ENCODE measurements around the gene SLC9A9. TPM values are rescaled to one million over a fixed set of nuclear protein-coding genes. Genes with fewer than 3 reads are reported as not detected.

The SLC9A9 gene
- total RNA-seq, 3 donors from 2014 or later (not counting 1 experiment from before 2014, with no cell fraction given), result 24.0 to 29.1 (median 27.2) TPM

DNA sequence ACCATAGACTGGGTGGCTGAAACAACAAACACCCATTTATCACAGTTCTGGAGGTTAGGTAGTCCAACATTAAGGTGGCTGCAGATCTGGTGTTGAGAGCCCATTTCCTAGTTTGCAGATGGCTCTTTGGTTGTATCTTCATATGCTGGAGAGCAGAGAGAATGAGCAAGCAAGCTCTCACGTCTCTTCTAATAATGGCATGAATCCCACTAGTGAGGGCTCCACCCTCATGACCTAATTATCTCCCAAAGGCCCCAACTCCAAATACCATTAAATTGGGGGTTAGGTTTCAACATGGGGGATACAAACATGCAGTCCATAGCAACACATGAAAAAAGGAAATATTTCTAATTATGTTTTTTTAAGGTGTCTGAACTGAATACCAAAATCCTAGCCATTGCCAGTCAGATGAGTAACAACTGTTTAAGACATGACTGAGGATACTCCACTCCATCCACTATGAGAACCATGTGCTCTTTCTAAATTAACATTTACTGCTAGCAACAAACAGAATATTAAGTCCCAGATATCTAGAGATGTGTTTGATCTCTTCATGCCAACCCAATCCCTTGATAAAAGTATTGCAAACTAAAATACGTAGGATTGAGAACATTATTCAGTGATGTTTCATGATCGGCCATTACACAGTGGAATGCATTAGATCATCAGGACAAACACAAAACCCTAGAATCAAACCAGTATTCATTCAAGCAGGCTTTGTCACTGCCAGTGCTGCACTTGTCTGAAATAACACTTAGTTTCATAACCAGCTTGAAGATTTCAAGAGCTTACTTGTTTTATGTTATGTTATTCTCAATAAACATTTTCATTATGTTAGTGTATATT lies 340.3 kb downstream of the SLC9A9 start:
- Mint-ChIP-seq H3K27ac (no peak overlapping the region), H3K36me3 (no peaks in the 10 kb centered on the region), H3K4me3 (no peak overlapping the region), H3K9me3 (no peaks in the 10 kb centered on the region), H3K4me1 (peaks cover 0 to 10% of the 10 kb centered on the region in 2 donors), H3K27me3 (ENCODE audit: low read depth in 2 of 2) (no peaks in the 10 kb centered on the region)
- Histone ChIP-seq H3K27me3 (ENCODE audit: control insufficient read depth, insufficient read depth, low read length) (no peaks in the 10 kb centered on the region), H3K4me3 (ENCODE audit: low read length) (no peak overlapping the region), H3K36me3 (ENCODE audit: control insufficient read depth, insufficient read depth, low read length) (no peaks in the 10 kb centered on the region), H3K4me1 (ENCODE audit: control insufficient read depth, insufficient read depth, low read length) (no peaks in the 10 kb centered on the region), H3K27ac (ENCODE audit: low read length) (no peak overlapping the region), H3K9me3 (ENCODE audit: control insufficient read depth, insufficient read depth, low read length) (no peaks in the 10 kb centered on the region)
- intact Hi-C loops (cut with micrococcal nuclease), result no loop called here
- WGBS (ENCODE audit: insufficient coverage), result 97% methylated on average over 3 of the region's 3 CpGs
- no peak for ATAC-seq
- TF ChIP-seq, protein P1, sequence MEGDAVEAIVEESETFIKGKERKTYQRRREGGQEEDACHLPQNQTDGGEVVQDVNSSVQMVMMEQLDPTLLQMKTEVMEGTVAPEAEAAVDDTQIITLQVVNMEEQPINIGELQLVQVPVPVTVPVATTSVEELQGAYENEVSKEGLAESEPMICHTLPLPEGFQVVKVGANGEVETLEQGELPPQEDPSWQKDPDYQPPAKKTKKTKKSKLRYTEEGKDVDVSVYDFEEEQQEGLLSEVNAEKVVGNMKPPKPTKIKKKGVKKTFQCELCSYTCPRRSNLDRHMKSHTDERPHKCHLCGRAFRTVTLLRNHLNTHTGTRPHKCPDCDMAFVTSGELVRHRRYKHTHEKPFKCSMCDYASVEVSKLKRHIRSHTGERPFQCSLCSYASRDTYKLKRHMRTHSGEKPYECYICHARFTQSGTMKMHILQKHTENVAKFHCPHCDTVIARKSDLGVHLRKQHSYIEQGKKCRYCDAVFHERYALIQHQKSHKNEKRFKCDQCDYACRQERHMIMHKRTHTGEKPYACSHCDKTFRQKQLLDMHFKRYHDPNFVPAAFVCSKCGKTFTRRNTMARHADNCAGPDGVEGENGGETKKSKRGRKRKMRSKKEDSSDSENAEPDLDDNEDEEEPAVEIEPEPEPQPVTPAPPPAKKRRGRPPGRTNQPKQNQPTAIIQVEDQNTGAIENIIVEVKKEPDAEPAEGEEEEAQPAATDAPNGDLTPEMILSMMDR (IDR thresholded peaks at IDR 0.05), result no peak
- DNase-seq, result no peak

GRCh38 chr3:143506190-143506589 lies 342.1 kb downstream of the SLC9A9 start:
- Mint-ChIP-seq H3K36me3 (no peaks in the 10 kb centered on the region), H3K27me3 (ENCODE audit: low read depth in 2 of 2) (no peaks in the 10 kb centered on the region), H3K27ac (no peak overlapping the region), H3K9me3 (no peaks in the 10 kb centered on the region), H3K4me1 (peaks cover 0 to 10% of the 10 kb centered on the region in 2 donors), H3K4me3 (no peak overlapping the region)
- no peak for DNase-seq
- Histone ChIP-seq H3K4me3 (ENCODE audit: low read length) (no peak overlapping the region), H3K36me3 (ENCODE audit: control insufficient read depth, insufficient read depth, low read length) (no peaks in the 10 kb centered on the region), H3K27ac (ENCODE audit: low read length) (no peak overlapping the region), H3K4me1 (ENCODE audit: control insufficient read depth, insufficient read depth, low read length) (no peaks in the 10 kb centered on the region), H3K27me3 (ENCODE audit: control insufficient read depth, insufficient read depth, low read length) (no peaks in the 10 kb centered on the region), H3K9me3 (ENCODE audit: control insufficient read depth, insufficient read depth, low read length) (no peaks in the 10 kb centered on the region)
- intact Hi-C loops (cut with micrococcal nuclease), result no loop called here
- no peak for ATAC-seq
- TF ChIP-seq, protein P1 (IDR thresholded peaks at IDR 0.05), result no peak

- intact Hi-C loops (cut with micrococcal nuclease), result no loop called here
- Mint-ChIP-seq H3K27ac (no peak overlapping the region), H3K4me3 (no peak overlapping the region)
Observed at GRCh38 chr3:143503325-143503885, 344.9 kb downstream of the SLC9A9 start.

More at GRCh38 chr3:143503325-143503885, 344.9 kb downstream of the SLC9A9 start:
- Histone ChIP-seq H3K36me3 (ENCODE audit: control insufficient read depth, insufficient read depth, low read length) (no peaks in the 10 kb centered on the region), H3K27ac (ENCODE audit: low read length) (no peak overlapping the region), H3K9me3 (ENCODE audit: control insufficient read depth, insufficient read depth, low read length) (no peaks in the 10 kb centered on the region), H3K4me1 (ENCODE audit: control insufficient read depth, insufficient read depth, low read length) (no peaks in the 10 kb centered on the region), H3K27me3 (ENCODE audit: control insufficient read depth, insufficient read depth, low read length) (no peaks in the 10 kb centered on the region), H3K4me3 (ENCODE audit: low read length) (no peak overlapping the region)
- H3K36me3 Mint-ChIP-seq, result no peaks in the 10 kb centered on the region
- ATAC-seq, result no peak
- no peak for DNase-seq
- TF ChIP-seq, protein P1 (IDR thresholded peaks at IDR 0.05), result no peak
- 96% methylated on average over 4 of the region's 4 CpGs for WGBS (ENCODE audit: insufficient coverage)
- H3K27me3 Mint-ChIP-seq (ENCODE audit: low read depth in 2 of 2), result no peaks in the 10 kb centered on the region
- H3K9me3 Mint-ChIP-seq, result no peaks in the 10 kb centered on the region
- H3K4me1 Mint-ChIP-seq, result peaks cover 0 to 5% of the 10 kb centered on the region in 2 donors

All from natural killer cell (primary cell).